ENCODE results near the gene ACOT4.
"Not testable (repeated sequence)": the region's sequence is repeated elsewhere in the genome, so short reads cannot be mapped to it uniquely, and the experiment has no call there.

ACOT4 gene

DNA sequence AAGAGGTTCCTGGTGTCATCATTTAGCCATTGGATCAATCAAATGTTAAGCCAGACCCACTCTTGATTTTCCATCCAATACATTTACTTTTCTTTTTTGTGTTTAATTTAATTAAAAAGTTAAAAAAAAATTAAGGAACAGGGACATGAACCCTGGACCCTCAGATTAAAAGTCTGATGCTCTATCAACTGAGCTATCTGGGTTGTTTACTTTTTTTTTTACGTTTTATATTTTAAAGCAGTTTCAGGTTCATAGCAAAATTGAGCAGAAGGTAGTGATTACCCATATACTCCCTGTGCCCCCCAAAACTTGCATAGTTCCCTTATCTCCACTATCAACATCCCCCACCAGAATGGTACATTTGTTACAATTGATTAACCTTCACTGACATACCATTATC, 3.0 kb upstream of the ACOT4 start:
- Histone ChIP-seq H3K9me3 (ENCODE audit: control insufficient read depth, insufficient read depth, low read depth, low read length) (no peaks in the 10 kb centered on the region), H3K27ac (ENCODE audit: extremely low read depth, low read depth, low read length) (no peak overlapping the region), H3K36me3 (ENCODE audit: control insufficient read depth in 2 of 2, insufficient read depth in 1 of 2, low read length in 2 of 2) (no peaks in the 10 kb centered on the region), H3K4me3 (ENCODE audit: low read depth, low read length) (no peak overlapping the region), H3K4me1 (ENCODE audit: control insufficient read depth, insufficient read depth, low read length) (no peaks in the 10 kb centered on the region)
- ChIA-PET CTCF (interaction anchor here (0.6 to 1.8 kb wide), 3 partner anchors 9 to 19 kb away, joined by 3 to 5 read pairs (median 4); no protein-coding TSS in a partner anchor), POLR2A (interaction anchor here (0.6 to 1.6 kb wide), 2 partner anchors 20 to 52 kb away, joined by 4 to 5 read pairs; partner anchors contain the start of genes ACOT1 and ACOT2)
- no peak for TF ChIP-seq ZBTB21 (tag by site-specific recombination; IDR thresholded peaks at IDR 0.05)
- TF ChIP-seq IKZF3 (tag by site-specific recombination; IDR thresholded peaks at IDR 0.05): no peak
- TF ChIP-seq ZNF174 (tag by site-specific recombination; IDR thresholded peaks at IDR 0.05): no peak
- no peak for TF ChIP-seq YY2 (tag by site-specific recombination; IDR thresholded peaks at IDR 0.05)
- no peak for TF ChIP-seq ZNF560 (tag by site-specific recombination; IDR thresholded peaks at IDR 0.05; ENCODE audit: borderline replicate concordance)
- TF ChIP-seq, protein P1, sequence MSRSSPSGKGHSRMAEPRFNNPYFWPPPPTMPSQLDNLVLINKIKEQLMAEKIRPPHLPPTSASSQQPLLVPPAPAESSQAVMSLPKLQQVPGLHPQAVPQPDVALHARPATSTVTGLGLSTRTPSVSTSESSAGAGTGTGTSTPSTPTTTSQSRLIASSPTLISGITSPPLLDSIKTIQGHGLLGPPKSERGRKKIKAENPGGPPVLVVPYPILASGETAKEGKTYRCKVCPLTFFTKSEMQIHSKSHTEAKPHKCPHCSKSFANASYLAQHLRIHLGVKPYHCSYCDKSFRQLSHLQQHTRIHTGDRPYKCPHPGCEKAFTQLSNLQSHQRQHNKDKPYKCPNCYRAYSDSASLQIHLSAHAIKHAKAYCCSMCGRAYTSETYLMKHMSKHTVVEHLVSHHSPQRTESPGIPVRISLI (tag by site-specific recombination; IDR thresholded peaks at IDR 0.05): no peak

DNA sequence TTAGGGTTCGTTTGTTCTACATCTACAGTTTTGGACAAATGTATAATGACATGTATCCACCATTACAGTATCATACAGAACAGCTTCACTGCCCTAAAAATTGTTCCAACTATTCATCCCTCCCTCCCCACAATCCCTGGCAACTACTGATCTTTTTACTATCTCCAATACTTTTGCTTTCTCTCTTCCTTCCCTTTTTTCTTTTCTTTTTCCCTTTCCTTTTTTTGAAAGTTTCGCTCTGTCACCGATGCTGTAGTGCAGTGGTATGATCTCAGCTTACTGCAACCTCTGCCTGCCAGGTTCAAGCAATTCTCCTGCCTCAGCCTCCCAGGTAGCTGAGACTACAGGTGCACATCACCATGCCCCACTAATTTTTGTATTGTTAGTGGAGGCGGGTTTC, 2.6 kb upstream of the ACOT4 start:
- POLR2A ChIA-PET: interaction anchor here (0.6 to 1.6 kb wide), 2 partner anchors 21 to 52 kb away, joined by 4 to 5 read pairs; partner anchors contain the start of genes ACOT1 and ACOT2
- CTCF ChIA-PET: interaction anchor here (0.6 to 1.8 kb wide), 3 partner anchors 10 to 19 kb away, joined by 3 to 5 read pairs (median 4); no protein-coding TSS in a partner anchor
- H3K36me3 ChIP-seq (ENCODE audit: control insufficient read depth in 2 of 2, insufficient read depth in 1 of 2, low read length in 2 of 2): no peaks in the 10 kb centered on the region
- H3K4me1 ChIP-seq (ENCODE audit: control insufficient read depth, insufficient read depth, low read length): no peaks in the 10 kb centered on the region
- H3K4me3 ChIP-seq (ENCODE audit: low read depth, low read length): no peak overlapping the region
- peak; percentile 96 for TF ChIP-seq PRDM1 (tag by site-specific recombination; IDR thresholded peaks at IDR 0.05)
- TF ChIP-seq, protein P2, sequence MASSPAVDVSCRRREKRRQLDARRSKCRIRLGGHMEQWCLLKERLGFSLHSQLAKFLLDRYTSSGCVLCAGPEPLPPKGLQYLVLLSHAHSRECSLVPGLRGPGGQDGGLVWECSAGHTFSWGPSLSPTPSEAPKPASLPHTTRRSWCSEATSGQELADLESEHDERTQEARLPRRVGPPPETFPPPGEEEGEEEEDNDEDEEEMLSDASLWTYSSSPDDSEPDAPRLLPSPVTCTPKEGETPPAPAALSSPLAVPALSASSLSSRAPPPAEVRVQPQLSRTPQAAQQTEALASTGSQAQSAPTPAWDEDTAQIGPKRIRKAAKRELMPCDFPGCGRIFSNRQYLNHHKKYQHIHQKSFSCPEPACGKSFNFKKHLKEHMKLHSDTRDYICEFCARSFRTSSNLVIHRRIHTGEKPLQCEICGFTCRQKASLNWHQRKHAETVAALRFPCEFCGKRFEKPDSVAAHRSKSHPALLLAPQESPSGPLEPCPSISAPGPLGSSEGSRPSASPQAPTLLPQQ (tag by site-specific recombination; IDR thresholded peaks at IDR 0.05): no peak
- H3K27ac ChIP-seq (ENCODE audit: extremely low read depth, low read depth, low read length): no peak overlapping the region
- no peaks in the 10 kb centered on the region for H3K9me3 ChIP-seq (ENCODE audit: control insufficient read depth, insufficient read depth, low read depth, low read length)

DNA sequence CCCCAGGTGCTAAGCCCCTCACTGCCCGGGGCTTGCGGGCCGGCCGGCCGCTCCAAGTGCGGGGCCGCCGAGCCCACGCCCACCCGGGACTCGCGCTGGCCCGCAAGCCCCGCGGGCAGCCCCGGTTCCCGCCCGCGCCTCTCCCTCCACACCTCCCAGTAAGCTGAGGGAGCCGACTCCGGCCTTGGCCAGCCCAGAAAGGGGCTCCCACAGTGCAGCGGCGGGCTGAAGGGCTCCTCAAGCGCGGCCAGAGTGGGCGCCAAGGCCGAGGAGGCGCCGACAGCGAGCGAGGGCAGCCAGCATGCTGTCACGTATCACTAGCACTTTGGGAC, 1.0 kb upstream of the ACOT4 start:
- H3K4me1 ChIP-seq (ENCODE audit: control insufficient read depth, insufficient read depth, low read length); POLR2A ChIA-PET; H3K36me3 ChIP-seq (ENCODE audit: control insufficient read depth in 2 of 2, insufficient read depth in 1 of 2, low read length in 2 of 2); CTCF ChIA-PET; H3K9me3 ChIP-seq (ENCODE audit: control insufficient read depth, insufficient read depth, low read depth, low read length); H3K27ac ChIP-seq (ENCODE audit: extremely low read depth, low read depth, low read length); H3K4me3 ChIP-seq (ENCODE audit: low read depth, low read length): not testable (repeated sequence)

DNA sequence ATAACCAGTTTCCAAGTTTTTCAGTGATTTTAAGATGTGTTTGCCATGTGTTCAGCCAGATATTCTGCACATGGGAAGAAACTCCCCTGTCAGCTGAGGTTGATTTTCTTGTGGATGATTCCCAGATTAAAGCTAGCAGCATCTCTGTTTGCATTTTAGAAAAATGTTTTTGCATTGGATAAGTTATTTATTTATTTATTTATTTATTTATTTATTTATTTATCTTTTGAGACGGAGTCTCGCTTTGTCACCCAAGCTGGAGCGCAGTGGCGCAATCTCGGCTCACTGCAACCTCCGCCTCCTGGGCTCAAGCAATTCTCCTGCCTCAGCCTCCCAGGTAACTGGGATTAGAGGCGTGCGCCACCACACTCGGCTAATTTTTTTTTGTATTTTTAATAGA, 2.8 kb downstream of the ACOT4 start:
- POLR2A ChIA-PET: no interaction called here
- H3K36me3 ChIP-seq (ENCODE audit: control insufficient read depth in 2 of 2, insufficient read depth in 1 of 2, low read length in 2 of 2): no peaks in the 10 kb centered on the region
- no peak overlapping the region for H3K27ac ChIP-seq (ENCODE audit: extremely low read depth, low read depth, low read length)
- CTCF ChIA-PET: interaction anchor here (0.6 kb wide), 1 partner anchor 46 kb away, joined by 3 read pairs; no protein-coding TSS in a partner anchor
- no peaks in the 10 kb centered on the region for H3K9me3 ChIP-seq (ENCODE audit: control insufficient read depth, insufficient read depth, low read depth, low read length)
- H3K4me1 ChIP-seq (ENCODE audit: control insufficient read depth, insufficient read depth, low read length): no peaks in the 10 kb centered on the region
- H3K4me3 ChIP-seq (ENCODE audit: low read depth, low read length): no peak overlapping the region
- TF ChIP-seq, protein P3, sequence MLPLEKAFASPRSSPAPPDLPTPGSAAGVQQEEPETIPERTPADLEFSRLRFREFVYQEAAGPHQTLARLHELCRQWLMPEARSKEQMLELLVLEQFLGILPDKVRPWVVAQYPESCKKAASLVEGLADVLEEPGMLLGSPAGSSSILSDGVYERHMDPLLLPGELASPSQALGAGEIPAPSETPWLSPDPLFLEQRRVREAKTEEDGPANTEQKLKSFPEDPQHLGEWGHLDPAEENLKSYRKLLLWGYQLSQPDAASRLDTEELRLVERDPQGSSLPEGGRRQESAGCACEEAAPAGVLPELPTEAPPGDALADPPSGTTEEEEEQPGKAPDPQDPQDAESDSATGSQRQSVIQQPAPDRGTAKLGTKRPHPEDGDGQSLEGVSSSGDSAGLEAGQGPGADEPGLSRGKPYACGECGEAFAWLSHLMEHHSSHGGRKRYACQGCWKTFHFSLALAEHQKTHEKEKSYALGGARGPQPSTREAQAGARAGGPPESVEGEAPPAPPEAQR (tag by site-specific recombination; IDR thresholded peaks at IDR 0.05): no peak
- TF ChIP-seq, protein P4, sequence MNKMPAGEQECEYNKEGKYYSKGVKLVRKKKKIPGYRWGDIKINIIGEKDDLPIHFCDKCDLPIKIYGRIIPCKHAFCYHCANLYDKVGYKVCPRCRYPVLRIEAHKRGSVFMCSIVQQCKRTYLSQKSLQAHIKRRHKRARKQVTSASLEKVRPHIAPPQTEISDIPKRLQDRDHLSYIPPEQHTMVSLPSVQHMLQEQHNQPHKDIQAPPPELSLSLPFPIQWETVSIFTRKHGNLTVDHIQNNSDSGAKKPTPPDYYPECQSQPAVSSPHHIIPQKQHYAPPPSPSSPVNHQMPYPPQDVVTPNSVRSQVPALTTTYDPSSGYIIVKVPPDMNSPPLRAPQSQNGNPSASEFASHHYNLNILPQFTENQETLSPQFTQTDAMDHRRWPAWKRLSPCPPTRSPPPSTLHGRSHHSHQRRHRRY (tag by site-specific recombination; IDR thresholded peaks at IDR 0.05): no peak
- no peak for TF ChIP-seq ZNF391 (tag by site-specific recombination; IDR thresholded peaks at IDR 0.05; ENCODE audit: borderline replicate concordance, low read depth)
- TF ChIP-seq ZNF521 (tag by site-specific recombination; IDR thresholded peaks at IDR 0.05): no peak
- TF ChIP-seq ZNF747 (tag by site-specific recombination; IDR thresholded peaks at IDR 0.05): no peak
- peak; percentile 48 for TF ChIP-seq ZNF426 (tag by site-specific recombination; IDR thresholded peaks at IDR 0.05)
- TF ChIP-seq KLF10 (tag by site-specific recombination; IDR thresholded peaks at IDR 0.05): no peak
- TF ChIP-seq, protein P5, sequence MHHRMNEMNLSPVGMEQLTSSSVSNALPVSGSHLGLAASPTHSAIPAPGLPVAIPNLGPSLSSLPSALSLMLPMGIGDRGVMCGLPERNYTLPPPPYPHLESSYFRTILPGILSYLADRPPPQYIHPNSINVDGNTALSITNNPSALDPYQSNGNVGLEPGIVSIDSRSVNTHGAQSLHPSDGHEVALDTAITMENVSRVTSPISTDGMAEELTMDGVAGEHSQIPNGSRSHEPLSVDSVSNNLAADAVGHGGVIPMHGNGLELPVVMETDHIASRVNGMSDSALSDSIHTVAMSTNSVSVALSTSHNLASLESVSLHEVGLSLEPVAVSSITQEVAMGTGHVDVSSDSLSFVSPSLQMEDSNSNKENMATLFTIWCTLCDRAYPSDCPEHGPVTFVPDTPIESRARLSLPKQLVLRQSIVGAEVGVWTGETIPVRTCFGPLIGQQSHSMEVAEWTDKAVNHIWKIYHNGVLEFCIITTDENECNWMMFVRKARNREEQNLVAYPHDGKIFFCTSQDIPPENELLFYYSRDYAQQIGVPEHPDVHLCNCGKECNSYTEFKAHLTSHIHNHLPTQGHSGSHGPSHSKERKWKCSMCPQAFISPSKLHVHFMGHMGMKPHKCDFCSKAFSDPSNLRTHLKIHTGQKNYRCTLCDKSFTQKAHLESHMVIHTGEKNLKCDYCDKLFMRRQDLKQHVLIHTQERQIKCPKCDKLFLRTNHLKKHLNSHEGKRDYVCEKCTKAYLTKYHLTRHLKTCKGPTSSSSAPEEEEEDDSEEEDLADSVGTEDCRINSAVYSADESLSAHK (tag by site-specific recombination; IDR thresholded peaks at IDR 0.05): no peak
- TF ChIP-seq, protein P6, sequence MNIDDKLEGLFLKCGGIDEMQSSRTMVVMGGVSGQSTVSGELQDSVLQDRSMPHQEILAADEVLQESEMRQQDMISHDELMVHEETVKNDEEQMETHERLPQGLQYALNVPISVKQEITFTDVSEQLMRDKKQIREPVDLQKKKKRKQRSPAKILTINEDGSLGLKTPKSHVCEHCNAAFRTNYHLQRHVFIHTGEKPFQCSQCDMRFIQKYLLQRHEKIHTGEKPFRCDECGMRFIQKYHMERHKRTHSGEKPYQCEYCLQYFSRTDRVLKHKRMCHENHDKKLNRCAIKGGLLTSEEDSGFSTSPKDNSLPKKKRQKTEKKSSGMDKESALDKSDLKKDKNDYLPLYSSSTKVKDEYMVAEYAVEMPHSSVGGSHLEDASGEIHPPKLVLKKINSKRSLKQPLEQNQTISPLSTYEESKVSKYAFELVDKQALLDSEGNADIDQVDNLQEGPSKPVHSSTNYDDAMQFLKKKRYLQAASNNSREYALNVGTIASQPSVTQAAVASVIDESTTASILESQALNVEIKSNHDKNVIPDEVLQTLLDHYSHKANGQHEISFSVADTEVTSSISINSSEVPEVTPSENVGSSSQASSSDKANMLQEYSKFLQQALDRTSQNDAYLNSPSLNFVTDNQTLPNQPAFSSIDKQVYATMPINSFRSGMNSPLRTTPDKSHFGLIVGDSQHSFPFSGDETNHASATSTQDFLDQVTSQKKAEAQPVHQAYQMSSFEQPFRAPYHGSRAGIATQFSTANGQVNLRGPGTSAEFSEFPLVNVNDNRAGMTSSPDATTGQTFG (tag by site-specific recombination; IDR thresholded peaks at IDR 0.05; ENCODE audit: borderline replicate concordance): no peak
